ENCODE data around the gene CEP85L.

CEP85L gene

DNA sequence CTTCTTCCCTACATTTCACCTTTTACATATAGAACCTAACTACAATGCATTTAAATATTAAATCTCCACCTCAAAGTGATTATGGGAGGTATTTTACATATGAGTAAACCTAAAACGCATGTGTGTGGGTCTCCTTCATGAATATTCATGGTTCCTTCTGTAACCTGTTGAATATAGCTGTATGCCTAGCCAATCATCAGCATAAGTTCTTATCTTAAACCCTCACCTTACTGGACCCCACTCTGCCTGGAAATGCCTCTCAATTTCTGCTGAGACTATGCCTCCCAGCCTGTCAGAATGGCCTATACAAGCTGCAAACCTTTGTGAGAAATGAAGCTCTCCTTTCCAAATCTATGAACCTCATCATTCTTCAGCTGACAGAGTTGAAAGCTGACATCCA, 21.3 kb downstream of the CEP85L start:
- DNase-seq (ENCODE audit: low read depth), result no peak
- TF ChIP-seq, protein P1, sequence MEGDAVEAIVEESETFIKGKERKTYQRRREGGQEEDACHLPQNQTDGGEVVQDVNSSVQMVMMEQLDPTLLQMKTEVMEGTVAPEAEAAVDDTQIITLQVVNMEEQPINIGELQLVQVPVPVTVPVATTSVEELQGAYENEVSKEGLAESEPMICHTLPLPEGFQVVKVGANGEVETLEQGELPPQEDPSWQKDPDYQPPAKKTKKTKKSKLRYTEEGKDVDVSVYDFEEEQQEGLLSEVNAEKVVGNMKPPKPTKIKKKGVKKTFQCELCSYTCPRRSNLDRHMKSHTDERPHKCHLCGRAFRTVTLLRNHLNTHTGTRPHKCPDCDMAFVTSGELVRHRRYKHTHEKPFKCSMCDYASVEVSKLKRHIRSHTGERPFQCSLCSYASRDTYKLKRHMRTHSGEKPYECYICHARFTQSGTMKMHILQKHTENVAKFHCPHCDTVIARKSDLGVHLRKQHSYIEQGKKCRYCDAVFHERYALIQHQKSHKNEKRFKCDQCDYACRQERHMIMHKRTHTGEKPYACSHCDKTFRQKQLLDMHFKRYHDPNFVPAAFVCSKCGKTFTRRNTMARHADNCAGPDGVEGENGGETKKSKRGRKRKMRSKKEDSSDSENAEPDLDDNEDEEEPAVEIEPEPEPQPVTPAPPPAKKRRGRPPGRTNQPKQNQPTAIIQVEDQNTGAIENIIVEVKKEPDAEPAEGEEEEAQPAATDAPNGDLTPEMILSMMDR (conservative IDR thresholded peaks at IDR 0.05; ENCODE audit: low read depth, low read length), result no peak
- no peak overlapping the region for H3K4me3 ChIP-seq (ENCODE audit: low read length)

DNA sequence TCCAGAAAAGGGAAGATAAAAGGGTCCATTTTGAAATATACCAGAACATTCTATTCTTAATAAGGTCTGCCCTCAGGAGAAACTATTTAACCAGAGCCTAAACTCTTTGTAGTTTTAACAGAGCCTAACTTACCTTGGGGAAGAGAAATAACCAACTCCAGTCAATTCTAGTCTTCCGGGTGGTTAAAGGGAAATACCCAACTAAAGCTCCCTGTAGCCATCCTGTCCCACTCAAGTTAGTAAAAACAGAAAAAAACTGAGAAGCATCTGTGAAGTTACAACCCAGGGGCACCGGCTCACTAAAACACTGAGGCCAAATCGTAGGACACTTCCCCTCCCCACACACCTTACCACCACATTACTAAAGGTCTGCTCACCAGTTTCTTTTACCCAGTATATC, 23.7 kb downstream of the CEP85L start:
- TF ChIP-seq, protein P1 (conservative IDR thresholded peaks at IDR 0.05; ENCODE audit: low read depth, low read length), result no peak

DNA sequence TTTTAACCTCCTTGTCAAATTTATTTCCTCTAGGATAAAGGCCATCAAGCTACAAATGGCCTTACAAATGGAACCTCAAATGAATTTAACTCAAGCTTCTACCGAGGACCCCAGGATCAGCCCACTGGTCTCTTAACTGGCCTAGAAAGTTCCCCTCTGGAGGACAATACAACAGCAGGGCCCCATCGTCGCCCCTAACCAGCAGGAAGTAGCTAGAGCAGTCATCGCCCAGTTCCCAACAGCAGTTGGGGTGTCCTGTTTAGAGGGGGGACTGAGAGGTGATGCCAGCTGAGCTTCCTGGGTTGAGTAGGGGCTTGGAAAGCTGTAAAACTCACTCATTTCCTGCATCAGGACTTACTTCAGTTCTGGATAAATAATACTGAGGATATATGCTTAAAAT, 25.6 kb downstream of the CEP85L start:
- no peak overlapping the region for H3K4me3 ChIP-seq (ENCODE audit: low read length)
- DNase-seq (ENCODE audit: low read depth), result no peak
- TF ChIP-seq, protein P1 (conservative IDR thresholded peaks at IDR 0.05; ENCODE audit: low read depth, low read length), result no peak

More for the DNA sequence above, 23.7 kb downstream of the CEP85L start:
- no peak for DNase-seq (ENCODE audit: low read depth)
- no peak overlapping the region for H3K4me3 ChIP-seq (ENCODE audit: low read length)

DNA sequence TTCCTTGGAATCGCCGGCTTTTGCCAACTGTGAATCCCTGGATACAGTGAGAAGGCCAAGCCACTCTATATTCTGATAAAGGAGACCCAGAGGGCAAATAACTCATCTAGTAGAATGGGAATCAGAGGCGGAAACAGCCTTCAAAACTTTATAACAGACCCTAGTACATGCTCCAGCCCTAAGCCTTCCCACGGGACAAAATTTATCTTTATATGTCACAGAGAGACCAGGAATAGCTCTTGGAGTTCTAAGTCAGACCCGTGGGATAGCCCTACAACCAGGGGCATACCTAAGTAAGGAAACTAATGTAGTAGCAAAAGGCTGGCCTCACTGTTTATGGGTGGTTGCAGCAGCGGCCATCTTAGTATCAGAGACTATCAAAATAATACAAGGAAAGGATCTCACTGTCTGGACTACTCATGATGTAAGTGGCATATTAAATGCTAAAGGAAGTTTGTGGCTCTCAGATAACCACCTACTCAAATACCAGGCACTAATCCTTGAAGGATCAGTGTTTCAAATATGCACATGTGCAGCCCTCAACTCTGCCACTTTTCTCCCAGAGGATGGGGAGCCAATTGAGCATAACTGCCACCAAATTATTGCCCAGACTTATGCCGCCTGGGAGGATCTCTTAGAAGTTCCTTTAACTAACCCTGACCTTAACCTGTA, 29.5 kb downstream of the CEP85L start:
- DNase-seq (ENCODE audit: low read depth), result no peak
- TF ChIP-seq, protein P1 (conservative IDR thresholded peaks at IDR 0.05; ENCODE audit: low read depth, low read length), result no peak
- H3K4me3 ChIP-seq (ENCODE audit: low read length), result no peak overlapping the region

DNA sequence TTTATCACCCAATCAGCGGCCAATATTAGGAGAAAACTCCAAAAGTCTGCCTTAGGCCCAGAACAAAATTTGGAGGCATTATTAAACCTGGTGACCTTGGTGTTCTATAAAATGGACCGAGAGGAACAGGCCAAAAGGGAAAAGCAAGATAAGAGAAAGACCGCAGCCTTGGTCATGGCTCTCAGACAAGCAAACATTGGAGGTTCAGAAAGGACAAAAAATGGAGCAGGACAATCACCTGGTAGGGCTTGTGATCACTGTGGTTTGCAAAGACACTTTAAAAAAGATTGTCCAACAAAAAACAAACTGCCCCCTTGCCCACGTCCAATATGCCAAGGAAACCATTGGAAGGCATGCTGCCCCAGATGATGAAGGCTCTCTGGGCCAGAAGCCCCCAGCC, 31.2 kb downstream of the CEP85L start:
- DNase-seq (ENCODE audit: low read depth), result no peak
- TF ChIP-seq, protein P1 (conservative IDR thresholded peaks at IDR 0.05; ENCODE audit: low read depth, low read length), result no peak
- no peak overlapping the region for H3K4me3 ChIP-seq (ENCODE audit: low read length)

DNA sequence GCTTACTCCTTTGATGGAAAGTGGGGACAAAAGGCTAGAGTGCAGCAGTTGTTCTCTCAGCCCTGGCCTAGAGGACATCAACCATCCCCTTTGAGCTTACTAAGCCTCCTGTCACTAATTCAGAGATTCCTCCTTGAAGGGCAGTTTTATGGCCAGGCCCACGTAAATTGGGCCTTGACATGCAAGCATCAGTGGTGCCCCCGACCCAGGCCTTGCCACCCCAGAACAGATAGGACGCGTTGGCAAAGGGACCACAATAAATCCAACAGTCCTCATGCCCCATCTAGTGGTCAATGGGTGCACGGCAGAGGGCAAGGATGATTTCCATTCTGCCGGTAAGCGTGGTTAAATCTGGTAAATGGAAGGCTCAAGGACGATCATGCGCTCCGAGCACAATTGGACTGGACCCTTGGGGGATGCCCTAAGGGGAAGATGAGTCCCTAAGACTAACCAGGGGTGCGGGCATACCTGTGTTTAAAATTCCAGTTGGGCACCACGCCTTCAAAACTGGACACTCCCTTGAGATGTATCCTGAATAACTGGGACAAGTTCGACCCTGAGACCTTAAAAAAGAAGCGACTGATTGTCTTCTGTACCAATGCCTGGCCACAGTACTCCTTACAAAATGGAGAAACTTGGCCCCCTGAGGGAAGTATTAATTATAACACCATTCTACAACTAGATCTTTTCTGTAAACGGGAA, 32.6 kb downstream of the CEP85L start:
- no peak for DNase-seq (ENCODE audit: low read depth)
- no peak overlapping the region for H3K4me3 ChIP-seq (ENCODE audit: low read length)
- TF ChIP-seq, protein P1 (conservative IDR thresholded peaks at IDR 0.05; ENCODE audit: low read depth, low read length), result peak; percentile 96

DNA sequence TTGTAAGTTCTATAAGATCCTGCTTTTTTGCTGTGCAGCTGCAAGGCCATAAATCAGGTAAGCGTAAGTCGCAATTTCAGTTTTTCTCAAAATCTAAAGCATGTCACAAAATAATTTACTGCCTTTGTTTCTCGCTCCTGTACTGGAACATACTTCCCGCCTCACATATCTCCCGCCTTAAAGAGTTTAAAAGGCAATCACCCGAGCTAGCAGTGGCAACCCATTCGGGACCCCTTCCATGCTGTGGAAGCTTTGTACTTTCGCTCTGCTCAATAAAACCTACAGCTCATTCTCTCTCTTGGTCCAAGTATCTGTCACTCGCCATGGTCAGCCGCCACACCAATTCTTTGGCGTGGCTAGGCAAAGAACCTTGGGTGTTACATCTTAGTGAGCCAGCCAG, 34.0 kb downstream of the CEP85L start:
- no peak overlapping the region for H3K4me3 ChIP-seq (ENCODE audit: low read length)
- TF ChIP-seq, protein P1 (conservative IDR thresholded peaks at IDR 0.05; ENCODE audit: low read depth, low read length), result no peak
- DNase-seq (ENCODE audit: low read depth), result no peak
